ENCODE data around the gene COG1. TPM values are rescaled to one million over a fixed set of nuclear protein-coding genes. Genes with fewer than 3 reads are reported as not detected.
"Not testable (repeated sequence)": the region's sequence is repeated elsewhere in the genome, so short reads cannot be mapped to it uniquely, and the experiment has no call there.

The COG1 gene, protein sequence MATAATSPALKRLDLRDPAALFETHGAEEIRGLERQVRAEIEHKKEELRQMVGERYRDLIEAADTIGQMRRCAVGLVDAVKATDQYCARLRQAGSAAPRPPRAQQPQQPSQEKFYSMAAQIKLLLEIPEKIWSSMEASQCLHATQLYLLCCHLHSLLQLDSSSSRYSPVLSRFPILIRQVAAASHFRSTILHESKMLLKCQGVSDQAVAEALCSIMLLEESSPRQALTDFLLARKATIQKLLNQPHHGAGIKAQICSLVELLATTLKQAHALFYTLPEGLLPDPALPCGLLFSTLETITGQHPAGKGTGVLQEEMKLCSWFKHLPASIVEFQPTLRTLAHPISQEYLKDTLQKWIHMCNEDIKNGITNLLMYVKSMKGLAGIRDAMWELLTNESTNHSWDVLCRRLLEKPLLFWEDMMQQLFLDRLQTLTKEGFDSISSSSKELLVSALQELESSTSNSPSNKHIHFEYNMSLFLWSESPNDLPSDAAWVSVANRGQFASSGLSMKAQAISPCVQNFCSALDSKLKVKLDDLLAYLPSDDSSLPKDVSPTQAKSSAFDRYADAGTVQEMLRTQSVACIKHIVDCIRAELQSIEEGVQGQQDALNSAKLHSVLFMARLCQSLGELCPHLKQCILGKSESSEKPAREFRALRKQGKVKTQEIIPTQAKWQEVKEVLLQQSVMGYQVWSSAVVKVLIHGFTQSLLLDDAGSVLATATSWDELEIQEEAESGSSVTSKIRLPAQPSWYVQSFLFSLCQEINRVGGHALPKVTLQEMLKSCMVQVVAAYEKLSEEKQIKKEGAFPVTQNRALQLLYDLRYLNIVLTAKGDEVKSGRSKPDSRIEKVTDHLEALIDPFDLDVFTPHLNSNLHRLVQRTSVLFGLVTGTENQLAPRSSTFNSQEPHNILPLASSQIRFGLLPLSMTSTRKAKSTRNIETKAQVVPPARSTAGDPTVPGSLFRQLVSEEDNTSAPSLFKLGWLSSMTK
- 39.7 TPM for polyA plus RNA-seq (2013, experiment 1 of 2)
- 37.5 TPM for polyA plus RNA-seq (2013, experiment 2 of 2)

GRCh38 chr17:73192894-73193701 is at the start of gene COG1:
COG1 (plus strand) TSS chr17:73193055; CDS start chr17:73193070, 15 bp downstream.
- H3K4me2 ChIP-seq (ENCODE audit: low read length, poor library complexity, severe bottlenecking), result peak within 1 kb of the TSS; percentile 91
- H4K91ac ChIP-seq (ENCODE audit: low read length), result peak within 1 kb of the TSS; percentile 55
- under 1% methylated on average over 56 of the region's 84 CpGs for WGBS
- H3K18ac ChIP-seq (ENCODE audit: low read depth in 1 of 2, low read length in 2 of 2), result peak within 1 kb of the TSS; percentile 87 to 88
- peak within 1 kb of the TSS; percentile 91 for H3K9ac ChIP-seq (ENCODE audit: low read length)
- H3K9me3 ChIP-seq (ENCODE audit: control insufficient read depth, low read length), result no peaks in the 10 kb centered on the region
- peak within 1 kb of the TSS; percentile 53 for H4K8ac ChIP-seq (ENCODE audit: low read length)
- peak within 1 kb of the TSS in 1 of 2 experiments; percentile 97 for H3K14ac ChIP-seq (ENCODE audit: low read length in 2 of 2)
- H3K36me3 ChIP-seq (ENCODE audit: control insufficient read depth in 1 of 2, insufficient read depth in 2 of 2, low read depth in 1 of 2, low read length in 2 of 2), result peaks cover 18 to 23% of the 10 kb centered on the region in 2 experiments
- peaks cover 32% of the 10 kb centered on the region for H3K79me1 ChIP-seq (replicated peaks; ENCODE audit: low read length, poor library complexity, severe bottlenecking)
- H2AFZ ChIP-seq (ENCODE audit: low read depth, low read length), result peak within 1 kb of the TSS; percentile 85
- H2BK5ac ChIP-seq (ENCODE audit: low read depth, low read length, poor library complexity, severe bottlenecking), result no peak within 1 kb of the TSS
- H3K27me3 ChIP-seq (ENCODE audit: control insufficient read depth in 1 of 2, insufficient read depth in 1 of 2, low read length in 2 of 2), result no peaks in the 10 kb centered on the region
- no peak within 1 kb of the TSS for H2AK5ac ChIP-seq (ENCODE audit: low read length, severe bottlenecking)
- peak within 1 kb of the TSS; percentile 75 for H2BK15ac ChIP-seq (ENCODE audit: low read depth, poor library complexity, severe bottlenecking)
- peak within 1 kb of the TSS; percentile 84 for H3K27ac ChIP-seq (ENCODE audit: low read length, poor library complexity, severe bottlenecking)
- peak within 1 kb of the TSS in 1 of 2 experiments; percentile 22 for H2BK12ac ChIP-seq (ENCODE audit: low read length in 2 of 2)
- peak within 1 kb of the TSS in 1 of 2 experiments; percentile 34 for H3K23ac ChIP-seq (ENCODE audit: low read length in 2 of 2)
- DNase-seq, result peak; percentile 92
- H2BK120ac ChIP-seq (ENCODE audit: low read depth, low read length), result peak within 1 kb of the TSS; percentile 6
- H3K4me3 ChIP-seq (ENCODE audit: insufficient read depth in 1 of 2, low read depth in 1 of 2, low read length in 2 of 2), result peak within 1 kb of the TSS; percentile 88 to 91
- peak within 1 kb of the TSS in 1 of 2 experiments; percentile 92 for H3K4ac ChIP-seq (ENCODE audit: low read depth in 1 of 2, low read length in 2 of 2)
- peaks cover 9% of the 10 kb centered on the region for H3K4me1 ChIP-seq (ENCODE audit: control insufficient read depth, insufficient read depth, low read depth, low read length)

DNA sequence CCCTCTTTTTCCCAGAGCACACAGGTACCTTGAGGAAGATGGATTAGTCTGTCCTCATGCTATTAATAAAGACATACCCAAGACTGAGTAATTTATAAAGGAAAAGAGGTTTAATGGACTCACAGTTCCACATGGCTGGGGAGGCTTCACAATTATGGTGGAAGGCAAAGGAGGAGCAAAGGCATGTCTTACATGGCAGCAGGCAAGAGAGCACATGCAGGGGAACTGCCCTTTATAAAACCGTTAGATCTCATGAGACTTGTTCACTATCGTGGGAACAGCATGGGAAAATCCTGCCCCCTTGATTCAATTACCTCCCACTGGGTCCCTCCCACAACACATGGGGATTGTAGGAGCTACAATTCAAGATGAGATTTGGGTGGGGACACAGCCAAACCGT is 48.6 kb upstream of the COG1 start:
- not testable (repeated sequence) for DNase-seq; H2BK15ac ChIP-seq (ENCODE audit: low read depth, poor library complexity, severe bottlenecking); H3K4ac ChIP-seq (ENCODE audit: low read depth in 1 of 2, low read length in 2 of 2); H3K14ac ChIP-seq (ENCODE audit: low read length in 2 of 2); H2AFZ ChIP-seq (ENCODE audit: low read depth, low read length); H3K9me3 ChIP-seq (ENCODE audit: control insufficient read depth, low read length); H3K4me1 ChIP-seq (ENCODE audit: control insufficient read depth, insufficient read depth, low read depth, low read length); H3K36me3 ChIP-seq (ENCODE audit: control insufficient read depth in 1 of 2, insufficient read depth in 2 of 2, low read depth in 1 of 2, low read length in 2 of 2); H2BK5ac ChIP-seq (ENCODE audit: low read depth, low read length, poor library complexity, severe bottlenecking); H3K4me3 ChIP-seq (ENCODE audit: insufficient read depth in 1 of 2, low read depth in 1 of 2, low read length in 2 of 2); H2BK120ac ChIP-seq (ENCODE audit: low read depth, low read length); H2BK12ac ChIP-seq (ENCODE audit: low read length in 2 of 2); H3K18ac ChIP-seq (ENCODE audit: low read depth in 1 of 2, low read length in 2 of 2); H3K79me1 ChIP-seq (replicated peaks; ENCODE audit: low read length, poor library complexity, severe bottlenecking); H2AK5ac ChIP-seq (ENCODE audit: low read length, severe bottlenecking); H3K4me2 ChIP-seq (ENCODE audit: low read length, poor library complexity, severe bottlenecking); H4K8ac ChIP-seq (ENCODE audit: low read length); H3K23ac ChIP-seq (ENCODE audit: low read length in 2 of 2); H3K9ac ChIP-seq (ENCODE audit: low read length); H3K27ac ChIP-seq (ENCODE audit: low read length, poor library complexity, severe bottlenecking); H4K91ac ChIP-seq (ENCODE audit: low read length)
- WGBS, result 90% methylated on average over 3 of the region's 3 CpGs
- peaks cover 0 to 22% of the 10 kb centered on the region in 2 experiments for H3K27me3 ChIP-seq (ENCODE audit: control insufficient read depth in 1 of 2, insufficient read depth in 1 of 2, low read length in 2 of 2)

DNA sequence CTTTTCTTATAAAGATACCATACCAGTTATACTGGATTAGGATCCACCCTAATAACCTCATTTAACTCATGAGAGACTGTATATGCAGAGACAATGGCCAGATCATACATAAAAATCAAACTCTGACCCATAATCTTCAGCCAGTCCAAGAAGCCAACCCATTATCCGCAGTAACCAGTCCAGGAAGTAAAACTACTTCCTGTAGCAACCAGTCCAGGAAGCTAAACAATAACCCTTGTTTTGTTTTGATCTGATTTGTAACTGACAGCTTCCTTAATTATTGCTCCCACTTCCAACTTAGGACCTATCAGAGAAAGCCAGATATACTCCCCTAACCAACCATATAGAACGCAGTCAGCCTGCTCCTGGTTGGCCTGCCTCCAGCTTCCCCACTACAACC is 47.2 kb upstream of the COG1 start:
- Histone ChIP-seq H2BK15ac (ENCODE audit: low read depth, poor library complexity, severe bottlenecking) (no peak overlapping the region), H3K23ac (ENCODE audit: low read length in 2 of 2) (no peak overlapping the region), H3K9ac (ENCODE audit: low read length) (no peak overlapping the region), H3K36me3 (ENCODE audit: control insufficient read depth in 1 of 2, insufficient read depth in 2 of 2, low read depth in 1 of 2, low read length in 2 of 2) (no peaks in the 10 kb centered on the region), H2BK120ac (ENCODE audit: low read depth, low read length) (no peak overlapping the region), H4K91ac (ENCODE audit: low read length) (no peak overlapping the region), H3K9me3 (ENCODE audit: control insufficient read depth, low read length) (no peaks in the 10 kb centered on the region), H3K4me3 (ENCODE audit: insufficient read depth in 1 of 2, low read depth in 1 of 2, low read length in 2 of 2) (no peak overlapping the region), H2BK5ac (ENCODE audit: low read depth, low read length, poor library complexity, severe bottlenecking) (no peak overlapping the region), H3K14ac (ENCODE audit: low read length in 2 of 2) (no peak overlapping the region), H2AK5ac (ENCODE audit: low read length, severe bottlenecking) (no peak overlapping the region), H2AFZ (ENCODE audit: low read depth, low read length) (no peak overlapping the region), H3K4me1 (ENCODE audit: control insufficient read depth, insufficient read depth, low read depth, low read length) (no peaks in the 10 kb centered on the region), H3K27me3 (ENCODE audit: control insufficient read depth in 1 of 2, insufficient read depth in 1 of 2, low read length in 2 of 2) (peaks cover 0 to 11% of the 10 kb centered on the region in 2 experiments), H3K79me1 (replicated peaks; ENCODE audit: low read length, poor library complexity, severe bottlenecking) (no peaks in the 10 kb centered on the region), H3K4me2 (ENCODE audit: low read length, poor library complexity, severe bottlenecking) (no peak overlapping the region), H3K4ac (ENCODE audit: low read depth in 1 of 2, low read length in 2 of 2) (no peak overlapping the region), H3K18ac (ENCODE audit: low read depth in 1 of 2, low read length in 2 of 2) (no peak overlapping the region), H4K8ac (ENCODE audit: low read length) (no peak overlapping the region), H3K27ac (ENCODE audit: low read length, poor library complexity, severe bottlenecking) (no peak overlapping the region), H2BK12ac (ENCODE audit: low read length in 2 of 2) (no peak overlapping the region)
- 91% methylated on average over 2 of the region's 2 CpGs for whole genome bisulfite sequencing
- DNase-seq, result no peak

Measured in mesenchymal stem cell (in vitro differentiated cells and primary cell).